ENCODE measurements around the gene TBC1D20.
"Not testable (repeated sequence)": the region's sequence is repeated elsewhere in the genome, so short reads cannot be mapped to it uniquely, and the experiment has no call there.

Gene TBC1D20, protein sequence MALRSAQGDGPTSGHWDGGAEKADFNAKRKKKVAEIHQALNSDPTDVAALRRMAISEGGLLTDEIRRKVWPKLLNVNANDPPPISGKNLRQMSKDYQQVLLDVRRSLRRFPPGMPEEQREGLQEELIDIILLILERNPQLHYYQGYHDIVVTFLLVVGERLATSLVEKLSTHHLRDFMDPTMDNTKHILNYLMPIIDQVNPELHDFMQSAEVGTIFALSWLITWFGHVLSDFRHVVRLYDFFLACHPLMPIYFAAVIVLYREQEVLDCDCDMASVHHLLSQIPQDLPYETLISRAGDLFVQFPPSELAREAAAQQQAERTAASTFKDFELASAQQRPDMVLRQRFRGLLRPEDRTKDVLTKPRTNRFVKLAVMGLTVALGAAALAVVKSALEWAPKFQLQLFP
- 64.3 to 68.0 reads per million in 2 donors for total RNA-seq

DNA sequence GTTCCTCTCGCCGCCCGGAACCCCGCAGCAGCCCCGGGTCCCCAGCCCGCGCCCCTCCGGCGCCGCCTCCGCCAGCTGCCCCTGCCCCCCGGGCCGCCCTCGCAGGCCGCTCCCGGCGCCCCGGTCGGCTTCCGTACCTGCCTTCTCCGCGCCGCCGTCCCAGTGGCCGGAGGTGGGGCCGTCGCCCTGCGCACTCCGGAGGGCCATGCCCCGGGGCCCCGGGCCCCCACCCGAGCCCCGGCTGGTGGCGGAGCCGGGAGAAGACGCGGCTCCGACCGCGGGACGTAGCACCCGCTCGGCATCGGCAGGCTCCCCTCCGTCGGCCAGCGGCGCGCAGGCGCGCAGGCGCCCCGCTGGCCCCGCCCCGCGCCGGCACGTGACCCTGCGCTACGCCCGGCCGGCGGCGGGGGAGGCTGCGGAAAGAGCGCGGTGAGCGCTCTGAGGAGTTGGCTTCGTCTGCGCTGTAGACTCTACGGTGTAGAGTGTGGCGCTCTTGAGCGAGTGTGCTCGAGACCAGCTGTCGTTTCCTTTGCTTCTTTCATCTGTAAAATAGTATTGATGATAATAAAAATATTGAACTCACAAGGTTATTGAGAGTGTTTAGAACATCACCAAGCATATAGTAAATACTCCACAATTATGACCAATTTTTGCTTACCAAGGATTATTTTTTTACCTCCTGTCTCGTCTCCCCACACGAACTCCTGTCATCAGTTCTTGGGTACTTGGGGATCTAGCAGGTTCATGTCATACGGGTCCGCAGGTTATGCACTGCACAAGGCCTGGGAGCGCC is at the start of gene TBC1D20:
TSS of gene TBC1D20 (minus strand) at position 335 of the 793 bp plus-strand sequence. CDS start at position 207, 128 bp downstream.
- peak; percentile 77 for DNase-seq

GRCh38 chr20:510328-511057 is 48.2 kb upstream of the TBC1D20 start:
- DNase-seq: not testable (repeated sequence)

- DNase-seq: not testable (repeated sequence)
Observed at GRCh38 chr20:508364-508787, 46.0 kb upstream of the TBC1D20 start.

GRCh38 chr20:507761-508332 is 45.5 kb upstream of the TBC1D20 start:
- DNase-seq: no peak

DNA sequence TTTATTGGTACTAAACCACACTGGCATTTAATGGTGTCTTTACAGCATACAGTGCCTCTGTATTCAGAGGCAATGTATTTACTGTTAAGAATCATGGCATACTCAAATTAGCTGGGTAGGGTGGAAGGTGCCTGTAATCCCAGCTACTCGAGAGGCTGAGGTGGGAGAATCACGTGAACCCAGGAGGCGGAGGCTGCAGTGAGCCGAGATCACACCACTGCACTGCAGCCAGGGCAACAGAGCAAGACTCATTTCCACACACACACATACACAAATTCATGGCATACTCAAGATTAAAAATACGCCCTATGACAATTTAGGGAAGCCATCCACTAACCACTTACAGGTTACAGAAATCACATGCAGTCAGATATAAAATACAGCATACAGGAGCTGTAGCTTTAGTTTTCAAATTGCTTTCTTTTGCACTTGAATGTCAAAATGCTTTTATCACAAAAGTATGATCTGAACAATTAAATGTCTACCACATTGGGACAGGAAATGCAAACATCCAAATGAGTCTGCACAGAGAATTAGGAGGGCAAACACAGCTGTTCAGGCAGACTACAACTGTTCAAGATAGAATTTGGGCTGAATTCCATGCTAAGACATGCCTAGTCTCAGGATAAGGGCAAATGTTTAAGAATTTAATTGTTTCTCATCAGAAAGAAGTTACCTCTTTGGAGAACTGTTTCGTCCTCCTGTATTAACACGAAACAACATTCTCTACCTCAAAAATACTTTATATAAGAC is 44.8 kb upstream of the TBC1D20 start:
- DNase-seq: no peak

GRCh38 chr20:504632-505075 is 42.3 kb upstream of the TBC1D20 start:
- no peak for DNase-seq

GRCh38 chr20:503048-503737 is 40.9 kb upstream of the TBC1D20 start:
- no peak for DNase-seq

DNA sequence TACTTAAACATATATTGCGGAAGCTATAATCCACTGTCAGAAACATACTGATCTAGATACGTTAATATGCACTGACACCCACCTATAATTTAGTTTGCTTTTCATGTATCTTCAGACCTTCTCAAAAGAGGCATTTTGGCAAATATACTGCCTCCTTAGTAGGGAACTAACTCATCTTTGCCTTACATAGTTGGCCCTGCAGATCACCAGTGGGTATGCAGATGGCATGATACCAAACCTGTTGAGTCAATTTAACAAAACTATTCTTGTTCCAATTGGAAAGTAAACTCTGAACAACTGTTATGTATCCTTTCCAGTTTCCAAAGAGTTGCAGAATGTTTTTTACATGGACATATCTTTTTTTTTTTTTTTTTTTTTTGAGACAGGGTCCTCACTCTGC is 35.6 kb upstream of the TBC1D20 start:
- DNase-seq: no peak

- DNase-seq: no peak
Observed at GRCh38 chr20:496126-496696, 33.9 kb upstream of the TBC1D20 start.

GRCh38 chr20:492159-492558 is 29.8 kb upstream of the TBC1D20 start:
- DNase-seq: no peak

- no peak for DNase-seq
Observed at GRCh38 chr20:487655-488054, 25.3 kb upstream of the TBC1D20 start.

DNA sequence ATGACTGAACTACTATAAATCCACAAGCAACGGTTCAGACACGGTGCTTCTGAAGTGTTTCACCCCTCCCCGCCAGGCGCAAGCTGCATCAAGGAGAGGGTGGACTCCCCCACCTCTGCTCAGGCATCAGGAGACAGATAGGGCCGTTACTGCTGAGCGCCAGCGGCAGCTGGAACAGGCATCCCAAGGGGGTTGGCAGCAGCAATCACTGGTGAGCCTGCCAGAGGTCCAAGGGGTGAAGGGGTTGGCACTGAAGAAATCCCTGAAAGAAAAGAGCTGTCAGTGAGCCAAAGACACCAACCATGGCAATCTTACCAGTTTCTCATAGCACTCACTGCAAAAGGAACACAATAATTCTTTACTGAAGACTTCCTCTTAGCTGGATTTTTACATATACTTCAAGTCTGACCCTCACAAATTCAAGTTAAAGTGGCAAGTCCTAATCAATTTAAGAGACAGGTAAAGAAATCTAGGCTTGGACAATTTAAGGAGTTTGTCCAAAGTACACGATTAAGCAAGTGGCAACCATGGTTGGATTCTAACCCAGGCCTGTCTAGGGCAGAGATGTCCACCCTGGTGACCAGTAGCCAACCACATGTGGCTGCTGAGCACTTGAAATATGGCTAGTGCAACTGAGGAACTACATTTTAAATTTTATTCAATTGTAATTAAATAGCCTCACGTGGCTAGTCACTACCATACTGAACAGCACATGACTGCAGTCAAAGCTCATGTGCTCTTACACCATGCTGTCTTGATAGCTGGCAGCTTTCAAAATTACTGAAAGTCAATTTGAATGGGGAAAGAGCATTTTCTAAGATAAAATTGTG is 21.7 kb upstream of the TBC1D20 start:
- no peak for DNase-seq

GRCh38 chr20:481167-481566 is 18.8 kb upstream of the TBC1D20 start:
- no peak for DNase-seq

GRCh38 chr20:480044-480443 is 17.7 kb upstream of the TBC1D20 start:
- DNase-seq: no peak

- DNase-seq: no peak
Observed at GRCh38 chr20:479487-479886, 17.2 kb upstream of the TBC1D20 start.

DNA sequence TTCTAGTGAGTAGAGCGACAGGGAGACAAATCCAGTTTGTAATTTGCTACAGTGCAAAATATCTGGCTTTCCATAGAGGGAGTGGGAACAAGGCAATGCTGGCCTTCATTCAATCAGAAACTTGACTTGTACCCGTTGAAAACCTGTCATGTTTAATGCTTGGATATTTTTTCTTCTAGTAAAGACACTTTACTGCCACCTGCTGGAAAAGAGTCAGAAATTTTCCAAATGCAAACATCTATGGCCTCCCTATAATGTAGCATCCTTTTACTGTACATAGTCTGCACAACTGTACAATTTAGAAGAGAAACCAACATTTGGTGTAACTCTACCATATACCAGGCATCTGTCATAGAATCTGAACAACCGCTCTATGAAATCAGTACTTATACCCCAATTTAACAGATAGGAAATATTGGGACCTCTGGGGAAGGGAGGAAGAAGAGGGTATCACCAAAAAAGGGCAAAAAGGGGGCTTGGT is 16.7 kb upstream of the TBC1D20 start:
- no peak for DNase-seq

DNA sequence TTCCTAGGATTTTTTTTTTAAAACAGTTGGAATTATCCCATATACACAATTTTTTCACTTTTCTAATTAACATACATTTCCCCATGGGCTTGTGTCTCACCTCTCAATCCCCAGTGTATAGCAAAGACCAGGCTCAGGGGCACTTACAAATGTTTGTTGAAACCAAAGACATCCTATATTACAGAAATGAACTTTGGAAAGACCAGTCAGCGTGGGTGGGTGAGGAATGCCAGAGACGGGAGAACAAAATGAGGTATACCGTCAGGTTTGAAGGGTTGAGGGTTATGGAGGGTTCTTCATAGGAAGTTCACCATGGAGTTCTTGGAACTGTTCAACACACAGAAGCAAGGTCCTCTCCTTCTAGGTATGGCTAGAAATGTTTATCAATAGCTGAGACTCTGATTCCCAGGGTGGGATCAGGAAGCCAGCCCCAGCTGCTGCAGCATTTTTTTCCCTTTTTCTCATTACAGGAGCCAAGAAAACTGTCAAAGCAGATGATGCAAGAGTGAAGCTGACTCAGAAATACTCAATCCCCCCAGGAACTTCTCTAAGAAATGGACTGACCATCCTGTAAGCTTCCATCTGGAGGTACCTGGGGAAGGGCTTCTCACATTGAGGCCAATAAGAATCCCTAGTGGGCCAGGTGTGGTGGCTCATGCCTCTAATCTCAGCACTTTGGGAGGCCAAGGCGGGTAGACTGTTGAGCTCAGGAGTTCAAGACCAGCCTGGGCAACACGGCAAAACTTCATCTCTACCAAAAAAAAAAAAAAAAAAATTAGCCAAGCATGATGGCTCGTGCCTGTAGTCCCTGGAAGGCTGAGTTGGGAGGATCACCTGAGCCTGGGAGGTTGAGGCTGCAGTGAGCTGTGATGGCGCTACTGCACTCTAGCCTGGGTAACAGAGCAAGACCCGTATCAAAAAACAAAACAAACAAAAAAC is 15.9 kb upstream of the TBC1D20 start:
- DNase-seq: no peak

GRCh38 chr20:476561-477249 is 14.4 kb upstream of the TBC1D20 start:
- not testable (repeated sequence) for DNase-seq
